Measurements from ENCODE around the gene PAFAH1B1. TPM values are rescaled to one million over a fixed set of nuclear protein-coding genes. Genes with fewer than 3 reads are reported as not detected.
"Not testable (repeated sequence)": the region's sequence is repeated elsewhere in the genome, so short reads cannot be mapped to it uniquely, and the experiment has no call there.

Gene PAFAH1B1
- total RNA-seq, 1 donor from 2014 or later = 130 TPM

DNA sequence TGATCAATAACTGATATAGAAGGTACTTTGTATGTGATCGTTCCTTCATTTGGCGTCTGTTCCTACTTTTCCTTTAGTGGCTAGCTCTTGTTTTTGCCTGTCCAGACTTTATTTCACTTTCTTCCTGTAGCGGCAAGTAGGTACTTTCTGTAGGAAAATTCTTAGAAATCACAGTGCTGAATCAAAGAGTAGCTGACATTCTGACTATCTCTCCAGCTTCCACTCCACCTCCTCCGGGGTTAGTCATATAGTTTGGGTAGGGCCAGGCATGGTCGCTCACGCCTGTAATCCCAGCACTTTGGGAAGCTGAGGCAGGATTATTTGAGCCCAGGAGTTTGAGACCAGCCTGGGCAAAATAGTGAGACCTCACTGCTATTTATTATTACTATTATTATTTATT is 29.9 kb upstream of the PAFAH1B1 start:
- H3K9me3 Mint-ChIP-seq = no peaks in the 10 kb centered on the region
- H3K27ac Mint-ChIP-seq (ENCODE audit: unreplicated experiment) = no peak overlapping the region
- peaks cover 7% of the 10 kb centered on the region for H3K4me1 Mint-ChIP-seq
- H3K36me3 Mint-ChIP-seq (ENCODE audit: low read depth) = peaks cover 3% of the 10 kb centered on the region
- no peak overlapping the region for H3K4me3 Mint-ChIP-seq
- no peak for DNase-seq (ENCODE audit: low read depth, low spot score)
- H3K27me3 Mint-ChIP-seq (ENCODE audit: low read depth) = no peaks in the 10 kb centered on the region
- TF ChIP-seq, protein P1, sequence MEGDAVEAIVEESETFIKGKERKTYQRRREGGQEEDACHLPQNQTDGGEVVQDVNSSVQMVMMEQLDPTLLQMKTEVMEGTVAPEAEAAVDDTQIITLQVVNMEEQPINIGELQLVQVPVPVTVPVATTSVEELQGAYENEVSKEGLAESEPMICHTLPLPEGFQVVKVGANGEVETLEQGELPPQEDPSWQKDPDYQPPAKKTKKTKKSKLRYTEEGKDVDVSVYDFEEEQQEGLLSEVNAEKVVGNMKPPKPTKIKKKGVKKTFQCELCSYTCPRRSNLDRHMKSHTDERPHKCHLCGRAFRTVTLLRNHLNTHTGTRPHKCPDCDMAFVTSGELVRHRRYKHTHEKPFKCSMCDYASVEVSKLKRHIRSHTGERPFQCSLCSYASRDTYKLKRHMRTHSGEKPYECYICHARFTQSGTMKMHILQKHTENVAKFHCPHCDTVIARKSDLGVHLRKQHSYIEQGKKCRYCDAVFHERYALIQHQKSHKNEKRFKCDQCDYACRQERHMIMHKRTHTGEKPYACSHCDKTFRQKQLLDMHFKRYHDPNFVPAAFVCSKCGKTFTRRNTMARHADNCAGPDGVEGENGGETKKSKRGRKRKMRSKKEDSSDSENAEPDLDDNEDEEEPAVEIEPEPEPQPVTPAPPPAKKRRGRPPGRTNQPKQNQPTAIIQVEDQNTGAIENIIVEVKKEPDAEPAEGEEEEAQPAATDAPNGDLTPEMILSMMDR (conservative IDR thresholded peaks at IDR 0.05) = no peak

DNA sequence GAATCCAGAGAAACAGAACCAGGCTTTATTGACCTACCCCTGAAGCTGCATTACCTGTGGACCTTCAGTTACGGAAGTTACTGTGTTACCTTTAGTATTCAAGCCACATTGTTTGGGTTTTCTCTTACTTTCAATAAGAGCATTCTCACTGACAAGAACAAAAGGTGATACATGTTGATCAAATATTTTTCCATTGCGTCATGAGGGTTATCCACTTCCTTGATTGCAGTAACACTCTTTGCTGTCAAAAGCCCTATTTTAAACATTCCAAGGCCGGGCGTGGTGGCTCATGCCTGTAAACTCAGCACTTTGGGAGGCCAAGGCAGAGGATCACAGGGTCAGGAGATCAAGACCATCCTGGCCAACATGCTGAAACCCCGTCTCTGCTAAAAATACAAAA is 28.6 kb upstream of the PAFAH1B1 start:
- Mint-ChIP-seq H3K36me3 (ENCODE audit: low read depth) (peaks cover 3% of the 10 kb centered on the region), H3K27ac (ENCODE audit: unreplicated experiment) (no peak overlapping the region), H3K4me1 (peaks cover 7% of the 10 kb centered on the region)

DNA sequence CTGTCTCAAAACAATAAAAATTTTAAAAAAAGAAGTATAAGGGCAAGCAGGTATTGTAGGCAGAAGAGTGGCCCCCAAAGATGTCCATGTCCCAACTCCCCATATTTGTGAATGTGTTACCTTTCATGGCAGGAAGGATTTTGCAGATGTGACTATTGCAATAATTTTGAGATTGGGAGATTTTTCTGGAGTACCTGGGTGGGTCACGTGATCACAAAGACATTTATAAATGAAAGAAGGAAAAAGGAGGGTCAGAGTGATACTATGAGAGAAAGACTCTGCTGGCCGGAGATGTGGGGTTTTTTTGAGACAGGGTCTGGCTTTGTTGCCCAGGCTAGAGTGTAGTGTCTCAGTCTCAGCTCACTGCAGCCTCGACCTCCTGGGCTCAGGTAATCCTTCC is 27.4 kb upstream of the PAFAH1B1 start:
- Mint-ChIP-seq H3K4me1 (peaks cover 7% of the 10 kb centered on the region), H3K4me3 (no peak overlapping the region), H3K27me3 (ENCODE audit: low read depth) (no peaks in the 10 kb centered on the region), H3K9me3 (no peaks in the 10 kb centered on the region), H3K27ac (ENCODE audit: unreplicated experiment) (no peak overlapping the region), H3K36me3 (ENCODE audit: low read depth) (peaks cover 3% of the 10 kb centered on the region)
- TF ChIP-seq, protein P1 (conservative IDR thresholded peaks at IDR 0.05) = no peak
- DNase-seq (ENCODE audit: low read depth, low spot score) = no peak

More for the DNA sequence above, 28.6 kb upstream of the PAFAH1B1 start:
- Mint-ChIP-seq H3K4me3 (no peak overlapping the region), H3K9me3 (no peaks in the 10 kb centered on the region), H3K27me3 (ENCODE audit: low read depth) (no peaks in the 10 kb centered on the region)
- TF ChIP-seq, protein P1 (conservative IDR thresholded peaks at IDR 0.05) = no peak
- no peak for DNase-seq (ENCODE audit: low read depth, low spot score)

DNA sequence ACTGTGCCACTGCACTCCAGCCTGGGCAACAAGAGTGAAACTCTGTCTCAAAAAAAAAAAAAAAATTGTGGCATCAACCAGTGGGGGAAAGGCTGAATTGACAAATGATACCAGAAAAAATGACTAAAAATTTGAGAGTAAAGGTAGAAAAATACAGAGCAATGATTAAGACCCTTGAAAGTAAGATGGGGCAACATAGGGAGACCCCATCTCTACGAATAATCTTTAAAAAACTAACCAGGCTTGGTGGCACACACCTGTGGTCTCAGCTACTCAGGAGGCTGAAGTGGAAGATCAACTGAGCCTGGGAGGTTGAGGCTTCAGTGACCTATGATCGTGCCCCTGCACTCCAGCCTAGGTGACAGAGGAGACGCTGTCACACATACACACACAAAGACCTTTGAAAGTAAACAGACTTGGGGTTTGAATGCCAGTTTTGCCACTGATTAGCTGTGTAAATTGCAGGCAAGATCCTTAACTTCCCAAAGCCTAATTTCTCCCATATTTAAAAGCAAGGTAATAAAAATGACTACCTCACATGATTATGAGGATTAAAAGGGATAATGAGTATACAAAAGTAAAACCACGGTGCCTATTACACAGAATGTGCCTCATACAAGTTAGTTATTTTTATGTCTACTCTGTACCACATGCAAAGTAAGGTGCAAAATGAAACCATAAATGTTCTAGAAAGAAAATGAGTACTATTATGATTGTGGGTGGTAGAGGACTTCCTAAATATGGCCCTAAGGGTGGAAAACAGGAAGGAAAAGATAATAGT is 21.7 kb upstream of the PAFAH1B1 start:
- Mint-ChIP-seq H3K36me3 (ENCODE audit: low read depth) (no peaks in the 10 kb centered on the region), H3K9me3 (no peaks in the 10 kb centered on the region), H3K4me3 (no peak overlapping the region), H3K27ac (ENCODE audit: unreplicated experiment) (no peak overlapping the region), H3K27me3 (ENCODE audit: low read depth) (no peaks in the 10 kb centered on the region), H3K4me1 (no peaks in the 10 kb centered on the region)
- no peak for DNase-seq (ENCODE audit: low read depth, low spot score)
- TF ChIP-seq, protein P1 (conservative IDR thresholded peaks at IDR 0.05) = no peak

DNA sequence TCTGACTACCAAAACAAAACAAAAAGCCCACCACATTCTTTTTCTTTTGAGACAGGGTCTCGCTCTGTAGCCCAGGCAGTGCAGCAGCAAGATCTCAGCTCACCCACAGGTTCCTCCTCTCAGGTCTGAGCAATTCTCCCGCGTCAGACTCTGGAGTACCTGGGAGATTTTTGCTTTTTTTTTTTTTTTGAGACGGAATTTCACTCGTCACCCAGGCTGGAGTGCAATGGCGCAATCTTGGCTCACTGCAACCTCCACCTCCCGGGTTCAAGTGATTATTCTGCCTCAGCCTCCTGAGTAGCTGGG is 21.2 kb upstream of the PAFAH1B1 start:
- H3K4me3 Mint-ChIP-seq; H3K9me3 Mint-ChIP-seq; H3K4me1 Mint-ChIP-seq; H3K27me3 Mint-ChIP-seq (ENCODE audit: low read depth); DNase-seq (ENCODE audit: low read depth, low spot score); H3K36me3 Mint-ChIP-seq (ENCODE audit: low read depth); H3K27ac Mint-ChIP-seq (ENCODE audit: unreplicated experiment): not testable (repeated sequence)

DNA sequence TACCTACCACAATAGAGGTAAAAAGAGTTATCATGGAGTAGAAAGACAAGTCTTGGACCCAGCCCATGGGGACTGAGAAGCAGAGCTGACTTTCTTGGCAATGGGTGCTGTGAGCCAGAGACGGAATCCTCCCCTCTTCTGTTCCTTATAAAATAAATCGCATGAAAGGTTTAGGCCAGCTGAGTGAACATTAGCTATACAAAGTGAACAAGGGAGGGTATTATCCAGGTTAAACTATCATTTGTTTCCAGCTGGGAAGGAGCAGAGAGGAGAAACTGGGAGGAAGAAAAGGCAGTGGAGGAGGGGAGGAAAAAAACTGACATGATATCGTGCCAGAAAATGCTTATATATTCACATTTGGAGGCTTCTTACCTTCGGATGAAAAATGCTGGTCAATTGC is 13.3 kb upstream of the PAFAH1B1 start:
- Mint-ChIP-seq H3K4me1 (peaks cover 14% of the 10 kb centered on the region), H3K36me3 (ENCODE audit: low read depth) (no peaks in the 10 kb centered on the region), H3K27me3 (ENCODE audit: low read depth) (no peaks in the 10 kb centered on the region), H3K9me3 (no peaks in the 10 kb centered on the region), H3K4me3 (peak overlapping the region; percentile 15), H3K27ac (ENCODE audit: unreplicated experiment) (peak overlapping the region; percentile 54)
- TF ChIP-seq, protein P1 (conservative IDR thresholded peaks at IDR 0.05) = no peak
- no peak for DNase-seq (ENCODE audit: low read depth, low spot score)

Data from neural crest cell (in vitro differentiated cells).